ENCODE measurements around the gene ATP6V0E2.
"Not testable (repeated sequence)": the region's sequence is repeated elsewhere in the genome, so short reads cannot be mapped to it uniquely, and the experiment has no call there.

ATP6V0E2 gene

DNA sequence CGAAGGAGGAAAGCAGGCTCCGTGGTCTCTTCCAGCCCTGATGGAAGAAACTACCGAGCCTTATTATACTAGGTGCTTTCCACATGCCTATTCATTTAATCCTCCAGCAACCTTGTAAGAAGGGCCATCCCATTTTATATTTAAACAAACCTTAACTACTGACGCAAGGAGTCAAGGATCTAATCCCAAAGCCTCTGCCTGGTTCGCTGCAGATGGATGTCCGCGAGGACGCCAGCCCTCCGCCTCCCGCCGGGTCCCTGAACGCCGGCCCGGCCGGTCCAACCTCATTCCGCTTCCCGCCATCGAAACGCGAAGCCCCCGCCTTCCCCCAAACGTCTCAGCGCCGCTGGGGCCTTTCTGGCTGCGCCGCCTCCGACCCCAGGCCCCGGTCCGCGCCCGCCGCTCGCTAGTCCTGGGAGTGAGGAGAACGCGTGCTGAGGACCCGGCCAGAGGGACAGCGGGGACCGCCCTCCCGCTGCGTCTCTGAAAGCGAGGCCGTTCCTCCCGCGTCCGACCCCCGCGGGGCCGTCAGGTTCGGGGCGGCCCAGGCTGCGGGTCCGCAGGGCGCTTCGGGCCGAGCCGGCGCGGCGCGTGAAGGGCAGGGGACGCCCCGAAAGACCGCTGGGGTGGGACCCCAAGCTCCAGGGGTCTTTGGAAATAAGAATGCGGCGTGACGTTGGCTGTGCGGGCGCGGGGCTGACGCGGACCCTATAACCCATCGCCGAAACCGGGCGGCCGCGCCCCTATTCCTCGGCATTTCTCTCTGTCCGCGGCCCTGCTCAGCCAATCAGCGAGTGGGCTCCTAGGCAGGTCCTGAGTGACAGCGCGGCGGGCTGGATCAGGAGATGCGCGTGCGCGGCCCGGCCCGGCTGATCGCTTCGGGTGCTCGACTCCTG is at the start of gene ATP6V0E2:
Gene ATP6V0E2 (plus strand): TSS at position 896 of the 896 bp plus-strand sequence. CDS start 97 bp downstream, outside the sequence.
- peak; percentile 94 to 96 for DNase-seq

- no peak for DNase-seq
Measured at GRCh38 chr7:149824301-149824741, 49.4 kb upstream of the ATP6V0E2 start.

DNA sequence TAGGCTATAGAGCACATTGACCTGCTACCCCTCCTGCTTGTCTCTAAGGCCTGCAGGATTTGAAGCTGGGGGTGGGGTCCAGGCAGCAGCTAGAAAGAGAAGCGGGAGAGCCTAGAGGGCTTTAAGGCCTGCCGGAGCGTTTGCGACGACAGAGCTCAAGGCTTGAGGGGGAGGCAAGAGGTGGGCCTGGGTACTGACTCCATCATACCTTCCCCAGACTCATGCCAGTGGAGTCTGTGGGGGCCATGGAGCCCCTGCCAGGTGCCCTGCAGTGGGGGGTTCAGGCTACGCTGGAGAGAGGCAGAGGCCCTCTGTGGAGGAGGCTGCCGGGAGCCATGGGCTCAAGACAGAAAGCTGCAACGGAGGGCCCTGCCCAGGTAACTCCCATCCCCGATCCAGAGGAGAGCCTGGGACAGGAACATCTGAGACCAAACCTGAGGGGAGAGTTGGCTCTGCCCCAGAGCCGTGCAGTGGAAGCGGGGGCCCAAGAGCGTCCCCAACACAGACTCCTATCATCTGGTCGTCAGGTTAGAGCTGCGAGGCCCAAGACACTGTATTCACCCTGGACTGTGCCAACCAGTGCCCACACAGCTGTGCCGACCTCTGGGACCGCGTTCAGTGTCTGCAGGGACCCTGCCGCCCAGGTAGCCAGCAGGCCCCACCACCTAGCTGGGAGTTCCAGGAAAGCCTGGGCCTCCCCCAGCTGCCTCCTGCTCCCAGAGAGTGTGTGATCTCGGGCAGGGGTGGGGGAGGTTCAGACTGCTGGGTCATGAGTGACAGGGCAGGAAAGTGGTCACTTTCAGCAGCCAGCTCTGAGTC is 48.8 kb upstream of the ATP6V0E2 start:
- no peak for DNase-seq

GRCh38 chr7:149825567-149826343 is 48.0 kb upstream of the ATP6V0E2 start:
- DNase-seq, result no peak

- no peak for DNase-seq
Measured at GRCh38 chr7:149826344-149827088, 47.3 kb upstream of the ATP6V0E2 start.

GRCh38 chr7:149827089-149827981 is 46.4 kb upstream of the ATP6V0E2 start:
- DNase-seq, result no peak

GRCh38 chr7:149828357-149829309 is 45.1 kb upstream of the ATP6V0E2 start:
- DNase-seq, result no peak

- DNase-seq, result not testable (repeated sequence)
Measured at GRCh38 chr7:149830527-149830926, 43.2 kb upstream of the ATP6V0E2 start.

DNA sequence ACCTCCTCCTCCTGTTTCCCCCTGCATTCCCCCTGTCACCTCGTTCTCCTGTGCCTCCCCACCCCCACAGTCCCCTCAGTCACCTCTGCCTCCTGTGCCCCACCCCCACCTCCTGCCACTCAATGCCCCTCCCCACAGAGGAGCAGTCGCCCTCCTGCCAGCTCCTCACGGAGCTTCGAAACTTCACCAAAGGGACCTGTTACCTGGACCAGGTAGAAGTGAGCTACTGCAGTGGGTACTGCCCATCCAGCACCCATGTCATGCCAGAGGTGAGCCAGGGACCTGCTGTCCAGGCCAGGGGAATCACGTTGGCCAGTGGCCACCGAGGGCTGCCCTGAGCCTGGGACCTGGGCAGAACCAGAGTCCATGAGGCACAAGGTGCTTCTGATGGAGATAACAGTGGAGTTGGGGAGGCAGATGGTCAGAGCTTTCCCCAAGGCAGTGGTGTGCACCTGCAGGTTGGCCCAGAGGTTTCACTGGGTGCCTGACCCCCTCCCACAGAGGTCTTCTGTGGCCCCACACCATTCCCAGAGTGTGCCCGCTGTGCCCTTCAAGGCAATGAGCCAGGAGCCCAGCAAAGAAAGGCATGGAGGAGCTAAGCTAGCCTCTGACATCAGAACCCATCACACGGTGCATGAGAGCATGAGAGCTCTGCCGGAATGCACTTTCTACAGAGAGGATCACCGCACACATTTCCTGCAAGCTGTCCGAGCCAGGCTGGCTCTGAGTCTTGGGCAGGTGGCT is 42.6 kb upstream of the ATP6V0E2 start:
- no peak for DNase-seq

GRCh38 chr7:149831741-149832219 is 42.0 kb upstream of the ATP6V0E2 start:
- no peak for DNase-seq

- DNase-seq, result no peak
Measured at GRCh38 chr7:149832332-149833041, 41.3 kb upstream of the ATP6V0E2 start.

- DNase-seq, result no peak
Measured at GRCh38 chr7:149833495-149834130, 40.2 kb upstream of the ATP6V0E2 start.

DNA sequence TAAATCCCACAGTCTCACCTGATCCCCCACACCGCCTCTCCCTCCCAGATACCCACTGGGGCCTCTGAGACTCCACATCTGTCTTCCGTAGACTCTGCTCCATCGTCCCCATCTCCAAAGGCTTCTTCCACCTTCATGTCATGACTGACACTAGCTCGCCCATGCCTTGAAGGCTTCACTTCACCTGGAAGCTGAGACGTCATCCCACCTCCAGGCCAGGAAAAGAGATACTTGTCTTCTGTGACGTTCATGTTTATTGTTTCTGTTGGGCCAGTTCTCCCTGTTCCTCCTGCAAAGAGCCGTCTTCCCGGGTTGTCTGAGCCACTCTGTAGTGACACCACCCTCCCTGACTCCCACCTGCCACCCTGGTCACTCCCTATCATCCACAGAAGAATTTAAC is 39.2 kb upstream of the ATP6V0E2 start:
- no peak for DNase-seq

- no peak for DNase-seq
Measured at GRCh38 chr7:149836434-149836833, 37.3 kb upstream of the ATP6V0E2 start.

- no peak for DNase-seq
Measured at GRCh38 chr7:149837564-149838223, 36.1 kb upstream of the ATP6V0E2 start.

DNA sequence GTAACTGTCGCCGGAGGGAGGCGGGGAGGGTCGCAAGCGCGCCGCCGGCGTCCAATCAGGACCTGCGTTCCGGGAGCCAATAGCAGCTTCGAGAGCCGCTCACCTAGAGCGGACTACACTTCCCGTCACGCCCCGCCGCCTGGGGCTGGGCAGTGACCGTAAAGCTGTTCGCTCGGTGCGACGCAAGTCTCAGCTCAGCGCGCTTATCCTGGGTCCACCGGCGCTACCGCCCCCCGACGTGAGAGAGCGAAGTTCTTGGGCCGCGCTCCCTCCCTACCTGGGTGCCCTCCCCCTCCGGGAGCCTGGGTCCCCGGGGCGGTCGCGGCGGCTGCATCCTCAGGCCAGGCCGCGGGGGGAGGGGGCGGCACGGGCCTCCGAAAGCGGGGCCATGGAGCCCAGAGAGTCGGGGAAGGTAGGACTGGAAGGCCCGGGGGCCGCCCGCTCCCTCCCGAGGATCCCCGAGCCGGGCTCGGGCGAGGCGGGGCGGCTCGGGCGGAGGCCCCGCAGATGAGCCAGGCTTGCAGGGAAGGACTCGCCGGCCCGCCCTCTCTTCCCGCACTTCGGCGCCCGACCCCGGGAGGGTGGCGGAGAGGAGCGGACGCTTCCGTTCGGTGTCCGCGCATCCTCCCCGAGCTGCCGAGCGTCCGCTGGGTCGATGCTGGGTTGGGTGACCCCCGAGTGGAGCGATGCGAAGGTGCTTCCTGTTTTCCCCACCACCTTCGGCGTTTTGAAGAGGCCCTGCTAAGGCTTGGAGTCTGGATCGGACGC is 35.4 kb upstream of the ATP6V0E2 start, which contains the start of gene ZNF862:
Gene ZNF862 (plus strand): TSS at position 152 of the 768 bp plus-strand sequence. CDS start 237 bp downstream, at position 389.
- DNase-seq, result peak; percentile 97
